Fibroblast of mammary gland (primary cell): ENCODE results near the gene EN1.

Source experiments
- DNase-seq: peaks from one replicate; pipeline ENCODE4 v3.0.0-alpha.2; 2010; ENCODE audit warnings: low read depth
- H3K4me3 ChIP-seq: 2 replicates; pipeline ENCODE4 v1.5.1; 2011; ENCODE audit warnings: low read depth, mild to moderate bottlenecking, low read length, moderate library complexity; ENCODE audit not compliant: control insufficient read depth
- CTCF ChIP-seq: conservative IDR thresholded peaks from 2 replicates; pipeline ENCODE4 v1.5.1; 2011; ENCODE audit warnings: low read depth, low read length, inconsistent platforms; ENCODE audit not compliant: control insufficient read depth, insufficient read depth

The EN1 gene

DNA sequence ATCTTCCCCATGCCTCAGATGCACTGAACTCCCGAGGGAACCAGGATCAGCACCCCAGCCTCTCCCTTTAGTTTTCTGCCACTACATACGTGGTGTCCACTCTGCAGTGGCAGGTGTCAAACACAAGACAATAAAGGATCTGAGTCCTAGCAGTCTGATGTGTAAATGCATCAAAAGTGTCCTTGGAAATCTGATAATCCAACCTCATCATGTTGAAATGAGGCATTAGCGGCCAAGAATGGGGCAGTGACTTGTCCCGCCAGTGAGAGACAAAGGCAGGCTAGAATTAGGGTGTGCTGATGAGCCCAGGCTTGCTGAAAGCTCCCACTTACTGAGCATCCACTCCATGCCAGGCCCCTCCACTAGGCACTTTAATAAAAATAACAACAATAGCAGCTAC lies 52.9 kb downstream of the EN1 start:
- DNase-seq, result no peak

More for the DNA sequence above, 52.9 kb downstream of the EN1 start:
- no peak overlapping the region for H3K4me3 ChIP-seq
- no peak for TF ChIP-seq CTCF
